GM21381 (cell line): ENCODE data around the gene CSRNP2.

Source experiments
- ATAC-seq: cut with Tn5 transposase; IDR thresholded peaks from one replicate; pipeline ENCODE4 v1.9.1; 2021; ENCODE audit warnings: mild to moderate bottlenecking, moderate library complexity; ENCODE audit not compliant: unreplicated experiment

Gene CSRNP2, protein sequence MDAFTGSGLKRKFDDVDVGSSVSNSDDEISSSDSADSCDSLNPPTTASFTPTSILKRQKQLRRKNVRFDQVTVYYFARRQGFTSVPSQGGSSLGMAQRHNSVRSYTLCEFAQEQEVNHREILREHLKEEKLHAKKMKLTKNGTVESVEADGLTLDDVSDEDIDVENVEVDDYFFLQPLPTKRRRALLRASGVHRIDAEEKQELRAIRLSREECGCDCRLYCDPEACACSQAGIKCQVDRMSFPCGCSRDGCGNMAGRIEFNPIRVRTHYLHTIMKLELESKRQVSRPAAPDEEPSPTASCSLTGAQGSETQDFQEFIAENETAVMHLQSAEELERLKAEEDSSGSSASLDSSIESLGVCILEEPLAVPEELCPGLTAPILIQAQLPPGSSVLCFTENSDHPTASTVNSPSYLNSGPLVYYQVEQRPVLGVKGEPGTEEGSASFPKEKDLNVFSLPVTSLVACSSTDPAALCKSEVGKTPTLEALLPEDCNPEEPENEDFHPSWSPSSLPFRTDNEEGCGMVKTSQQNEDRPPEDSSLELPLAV

DNA sequence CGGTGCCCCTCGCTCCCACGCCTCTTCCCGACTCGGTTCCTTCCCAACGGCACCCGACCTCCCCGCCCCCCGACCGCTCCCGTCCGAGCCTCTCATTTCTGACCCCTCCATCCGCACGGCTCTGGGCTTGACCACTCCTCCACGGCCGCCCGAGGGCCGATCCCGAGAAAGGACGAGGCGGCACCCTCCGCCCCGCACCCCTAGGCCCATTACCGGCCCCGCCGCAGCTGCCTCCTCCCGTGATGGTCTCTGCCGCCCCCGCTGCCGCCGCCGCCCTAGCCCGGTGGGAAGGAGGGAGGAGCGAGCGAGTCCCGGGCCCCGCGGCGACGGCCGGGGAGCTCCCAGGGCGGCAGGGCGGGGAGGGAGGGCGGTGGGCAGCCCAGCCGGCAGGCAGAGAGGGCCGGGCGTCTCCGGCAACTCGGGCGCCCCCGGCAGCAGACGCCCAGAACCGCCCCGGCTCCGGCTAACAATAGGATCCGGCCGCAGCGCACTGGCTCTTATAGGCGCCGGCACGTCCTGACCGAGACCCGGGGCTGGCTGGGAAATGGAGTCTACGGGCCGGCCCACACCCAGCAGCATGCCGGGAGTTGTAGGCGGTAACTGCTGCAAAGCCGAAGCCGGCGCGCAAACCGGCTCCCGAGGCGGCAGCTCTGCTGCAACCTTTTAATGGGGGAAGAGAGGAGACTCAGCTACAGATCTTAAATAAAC lies at the start of gene CSRNP2:
CSRNP2 (minus strand) TSS at position 471 of the 708 bp plus-strand sequence. CDS start 7,035 bp downstream, outside the sequence.
- ATAC-seq = peak; percentile 98

DNA sequence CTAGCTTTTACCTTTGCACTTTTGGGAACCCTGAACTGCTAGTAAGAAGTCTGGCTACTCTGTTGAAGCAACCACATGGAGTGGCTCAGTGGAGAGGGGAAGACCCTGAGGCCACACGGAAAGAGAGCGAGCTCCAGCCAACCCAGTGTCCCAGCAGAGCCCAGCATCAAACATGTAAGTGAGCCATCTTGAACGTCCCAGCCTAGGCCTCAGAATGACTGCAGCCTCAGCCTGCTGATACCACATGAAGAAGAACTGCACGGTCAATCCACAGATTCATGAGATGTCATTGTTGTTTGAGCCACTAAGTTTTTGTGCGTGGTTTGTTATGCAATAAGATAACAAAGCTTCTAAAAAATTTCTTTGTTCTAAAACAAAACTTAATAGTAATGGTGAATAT lies 49.3 kb upstream of the CSRNP2 start:
- ATAC-seq = no peak

DNA sequence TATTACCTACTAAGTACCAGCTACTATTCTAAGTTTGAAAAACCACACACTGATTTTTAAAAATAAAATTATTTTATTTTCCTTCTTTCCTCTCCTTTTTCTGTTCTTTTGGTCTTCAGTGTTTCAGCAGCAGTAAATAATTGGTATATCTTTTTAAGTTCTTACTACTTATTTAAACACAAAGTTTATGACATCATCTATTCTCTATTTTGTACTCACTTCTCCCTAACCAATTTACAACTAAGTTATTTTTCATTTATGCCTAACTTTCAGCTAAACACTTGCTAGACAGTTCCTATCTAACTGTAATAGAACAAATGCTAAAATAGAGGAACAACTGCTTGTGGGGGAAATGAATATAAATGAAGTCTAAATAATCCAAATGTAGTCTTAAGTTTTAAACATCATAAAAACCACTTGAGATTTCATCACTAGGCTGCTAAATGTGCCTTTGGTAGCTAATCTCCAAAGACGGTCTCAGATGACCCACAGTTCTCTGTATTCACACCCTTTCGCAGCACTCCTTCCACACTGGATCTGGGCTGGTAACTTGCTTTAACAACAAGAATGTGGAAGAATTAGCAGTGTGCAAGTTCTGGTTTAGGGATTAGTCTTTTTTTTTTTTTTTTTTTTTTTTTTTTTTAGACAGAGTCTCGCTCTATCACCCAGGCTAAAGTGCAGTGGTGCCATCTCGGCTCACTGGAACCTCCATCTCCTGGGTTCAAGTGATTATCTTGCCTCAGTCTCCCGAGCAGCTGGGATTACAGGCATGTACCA lies 48.5 kb upstream of the CSRNP2 start:
- no peak for ATAC-seq

DNA sequence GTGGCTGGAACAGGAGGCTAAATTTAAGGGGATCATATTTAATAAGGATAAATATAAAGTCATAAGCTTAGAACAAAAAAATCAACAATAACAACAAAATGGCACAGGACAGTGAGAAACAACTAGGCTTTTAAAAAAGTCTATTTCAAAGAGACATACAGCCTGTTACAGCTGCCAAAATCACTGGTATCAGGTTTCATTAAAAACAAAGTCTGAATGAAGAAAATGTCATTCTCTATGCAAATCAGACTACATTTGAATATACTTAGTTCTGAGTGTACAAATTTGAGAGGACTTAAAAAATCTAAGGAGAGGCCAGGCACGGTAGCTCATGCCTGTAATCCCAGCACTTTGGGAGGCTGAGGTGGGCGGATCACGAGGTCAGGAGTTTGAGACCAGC lies 45.5 kb upstream of the CSRNP2 start:
- ATAC-seq = no peak

DNA sequence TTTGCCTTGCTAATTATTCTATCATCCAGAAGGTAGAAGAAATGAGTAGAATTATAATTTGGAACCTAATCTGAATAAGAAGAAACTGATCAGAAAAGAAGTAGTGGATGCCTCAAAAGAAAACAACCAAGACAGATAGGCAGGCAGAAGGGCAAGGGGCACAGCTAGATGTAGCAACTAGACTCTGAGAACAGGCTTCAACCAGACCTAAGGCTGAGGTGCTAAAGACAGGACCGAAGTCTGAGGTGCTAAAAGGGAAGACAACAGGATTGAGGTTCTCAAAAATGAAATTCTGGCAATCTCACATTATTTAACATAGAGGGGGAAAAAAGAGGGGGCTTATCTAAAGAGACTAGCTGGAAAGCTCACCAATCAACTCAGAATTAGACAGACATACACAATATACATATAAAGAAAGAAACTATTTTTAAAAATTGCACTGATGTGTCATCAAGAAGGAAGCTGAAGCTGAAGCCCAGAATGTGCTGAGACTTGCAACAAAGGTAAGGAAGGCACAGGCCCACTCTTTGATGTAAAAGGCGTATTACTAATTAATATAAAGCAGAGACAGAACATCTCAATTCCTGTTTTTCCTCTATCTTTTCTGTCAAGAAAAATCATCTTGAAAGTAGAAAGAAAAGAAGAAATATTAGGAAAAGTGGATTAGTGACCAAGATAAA lies 43.8 kb upstream of the CSRNP2 start:
- no peak for ATAC-seq

DNA sequence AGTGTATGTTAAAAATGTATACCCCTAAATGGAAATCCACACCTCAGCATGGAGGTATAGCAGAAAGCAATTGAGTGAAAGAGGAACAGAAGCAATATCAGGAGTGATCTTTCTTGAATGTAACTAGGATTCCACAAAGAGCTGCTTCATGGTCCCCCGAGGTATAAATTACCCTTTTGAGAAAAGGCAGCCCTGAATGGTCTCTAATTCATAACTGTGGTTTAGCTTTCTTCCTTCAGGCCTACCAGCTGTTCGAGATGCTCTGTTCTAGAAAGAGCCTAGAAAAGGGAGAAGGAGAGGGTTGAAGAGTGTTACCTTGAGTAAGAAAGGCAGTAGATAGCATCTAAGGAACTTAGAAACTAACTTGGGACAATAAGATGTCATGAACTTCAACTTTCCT lies 42.9 kb upstream of the CSRNP2 start:
- no peak for ATAC-seq

DNA sequence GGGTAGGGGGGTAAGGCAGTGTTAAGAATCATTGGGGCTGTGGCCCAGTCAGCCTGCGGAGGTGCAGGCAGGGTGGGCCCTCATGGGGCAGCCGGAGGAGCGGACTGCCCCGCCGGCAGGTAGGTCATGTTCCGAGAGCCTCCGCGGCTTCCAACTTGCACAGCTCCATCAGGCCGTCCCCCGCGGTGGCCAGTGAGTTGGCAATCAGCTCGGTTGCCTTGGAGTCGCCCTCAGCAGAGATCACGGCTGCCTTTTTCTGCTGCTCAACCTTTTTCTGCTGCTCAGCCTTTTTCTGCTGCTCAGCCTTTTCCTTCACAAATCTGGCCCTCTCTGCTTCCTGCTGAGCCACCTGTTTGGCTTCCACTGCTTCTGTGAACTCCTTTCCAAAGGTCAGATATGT lies 41.1 kb upstream of the CSRNP2 start:
- ATAC-seq = no peak

DNA sequence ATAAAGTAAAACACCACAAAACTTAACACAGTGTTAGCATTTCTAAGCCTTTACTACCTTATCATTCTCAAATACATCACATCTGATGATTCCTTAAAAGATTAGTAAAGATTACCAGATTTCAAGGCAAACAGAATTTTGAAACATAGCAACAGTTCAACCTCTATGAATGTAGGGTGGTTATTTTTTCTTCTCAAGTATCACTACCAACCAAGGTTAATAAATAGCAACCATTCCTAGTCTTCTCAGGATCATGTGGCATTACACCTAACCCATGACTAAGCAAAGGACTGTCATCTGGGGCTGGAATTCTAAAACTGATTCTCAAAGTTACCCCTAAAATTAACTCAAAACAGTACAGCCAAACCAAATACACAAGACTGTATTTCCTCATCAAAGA lies 39.4 kb upstream of the CSRNP2 start:
- ATAC-seq = no peak

DNA sequence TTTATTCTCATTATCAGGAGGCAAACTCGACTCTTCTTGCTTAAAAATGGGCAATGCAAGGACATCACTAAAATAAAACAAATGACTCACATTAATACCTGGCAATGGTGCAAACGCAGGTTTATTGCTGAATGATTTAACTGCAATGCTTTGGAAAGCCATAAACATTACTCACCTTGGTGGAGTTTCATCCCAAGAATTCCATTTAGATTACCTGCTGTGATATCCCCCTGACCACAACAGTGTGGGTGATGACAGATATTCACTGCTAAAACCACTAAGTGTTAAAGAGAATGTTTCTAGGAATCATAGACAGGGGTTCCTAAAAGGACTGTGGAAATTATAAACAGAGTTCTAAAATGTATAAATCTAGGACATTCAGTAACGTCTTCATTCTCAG lies 35.3 kb upstream of the CSRNP2 start:
- ATAC-seq = no peak

DNA sequence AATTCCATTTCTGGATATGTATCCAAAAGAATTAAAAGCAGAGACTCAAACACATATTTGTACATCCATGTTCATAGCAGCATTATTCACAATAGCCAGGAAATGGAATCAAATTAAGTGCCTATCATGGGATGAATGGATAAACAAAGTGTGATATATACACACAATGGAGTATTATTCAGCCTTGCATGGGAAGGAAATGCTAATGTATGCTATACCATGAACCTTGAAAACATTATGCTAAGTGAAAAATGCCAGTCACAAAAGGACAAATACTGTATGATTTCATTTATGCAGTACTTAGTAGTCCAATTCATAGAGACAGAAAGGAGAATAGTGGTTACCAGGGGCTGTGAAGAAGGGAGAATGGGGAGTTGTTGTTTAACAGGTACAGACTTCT lies 32.1 kb upstream of the CSRNP2 start:
- ATAC-seq = no peak

DNA sequence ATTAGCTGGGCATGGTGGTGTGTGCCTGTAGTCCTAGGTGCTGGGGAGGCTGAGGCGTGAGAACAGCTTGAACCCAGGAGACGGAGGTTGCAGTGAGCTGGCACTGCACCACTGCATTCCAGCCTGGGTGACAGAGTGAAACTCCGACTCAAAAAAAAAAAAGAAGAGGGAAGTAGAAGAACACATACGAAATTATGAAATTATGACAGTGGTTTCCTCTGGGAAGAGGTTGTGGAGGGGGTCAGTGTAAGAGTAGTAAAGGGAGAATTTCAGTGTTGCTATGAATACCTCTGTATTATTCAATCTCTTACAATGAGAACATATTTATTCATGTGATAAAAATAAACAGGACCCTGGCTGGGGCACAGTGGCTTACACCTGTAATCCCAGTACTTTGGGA lies 24.7 kb upstream of the CSRNP2 start:
- ATAC-seq = no peak

DNA sequence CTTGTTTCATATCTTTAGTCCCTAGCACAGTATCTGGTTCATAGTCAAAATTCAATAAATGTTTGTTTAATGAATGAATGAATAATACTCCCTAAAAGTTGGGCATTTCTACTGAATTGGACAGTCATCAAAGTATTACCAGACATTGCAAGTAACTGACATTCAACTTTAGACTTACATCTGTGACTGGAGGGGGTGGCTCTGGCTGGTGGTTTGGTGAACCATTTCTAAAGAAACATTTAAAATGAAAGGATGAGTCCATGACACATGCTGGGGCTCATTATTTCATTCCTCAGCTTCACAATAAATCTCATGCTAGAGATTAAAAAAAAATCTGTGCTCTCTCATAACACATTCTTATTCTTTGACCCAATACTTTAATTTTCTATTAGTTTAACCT lies 20.6 kb upstream of the CSRNP2 start:
- no peak for ATAC-seq

DNA sequence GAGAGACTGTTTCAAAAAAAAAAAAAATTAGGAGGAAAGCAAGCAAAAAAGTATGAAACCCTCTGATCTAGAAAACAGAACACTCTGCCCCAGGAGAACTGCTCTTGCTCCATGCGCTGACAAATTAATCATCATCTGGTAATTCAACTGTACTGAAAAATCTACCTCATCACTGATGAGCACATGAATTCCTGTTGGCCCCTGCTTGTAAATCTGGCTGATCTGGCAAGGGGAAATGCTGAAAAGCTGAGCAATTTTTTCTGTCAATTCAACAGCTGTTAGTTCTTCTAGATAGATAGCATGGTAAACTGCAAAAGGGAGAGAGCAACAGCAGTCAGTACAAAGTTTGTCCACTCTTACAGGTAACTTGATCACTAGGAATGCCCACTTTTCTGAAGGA lies 15.2 kb upstream of the CSRNP2 start:
- ATAC-seq = no peak

DNA sequence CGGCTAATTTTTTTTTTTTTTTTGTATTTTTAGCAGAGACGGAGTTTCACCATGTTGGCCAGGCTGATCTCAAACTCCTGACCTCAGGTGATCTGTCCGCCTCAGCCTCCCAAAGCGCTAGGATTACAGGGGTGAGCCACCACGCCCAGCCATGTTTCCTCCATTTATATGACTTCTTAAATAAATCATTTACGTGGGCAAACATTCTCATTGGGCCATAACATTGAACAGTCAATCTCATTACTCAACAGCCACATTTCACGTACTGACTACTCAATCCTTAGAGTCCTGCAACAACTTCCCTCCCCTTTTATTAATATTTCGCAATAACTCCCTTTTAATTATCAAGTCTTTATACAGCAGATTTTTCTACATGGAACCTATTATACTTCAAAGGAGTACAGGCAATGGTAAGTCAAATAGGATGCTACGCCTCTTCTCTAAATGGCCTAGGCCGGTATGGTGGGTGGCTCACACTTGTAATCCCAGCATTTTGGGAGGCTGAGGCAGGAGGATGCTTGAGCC lies 7.4 kb upstream of the CSRNP2 start:
- no peak for ATAC-seq

DNA sequence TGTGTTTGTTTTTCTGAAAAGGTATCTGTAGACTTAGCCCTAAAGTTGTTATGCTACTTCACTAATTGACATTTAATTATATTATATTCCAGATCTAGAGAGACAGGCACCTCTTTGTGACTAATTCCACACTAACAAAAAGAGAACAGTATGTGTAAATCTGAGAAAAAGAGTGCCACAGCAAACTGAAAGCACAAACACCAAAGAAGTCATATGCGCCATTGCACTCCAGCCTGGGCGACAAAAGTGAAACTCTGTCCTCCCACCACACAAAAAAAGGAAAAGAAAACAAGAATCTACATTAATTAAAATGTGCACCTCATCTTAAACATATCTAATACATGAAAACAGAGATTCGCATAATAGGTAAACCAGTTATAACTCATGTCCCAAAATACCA lies 4.4 kb upstream of the CSRNP2 start:
- no peak for ATAC-seq

DNA sequence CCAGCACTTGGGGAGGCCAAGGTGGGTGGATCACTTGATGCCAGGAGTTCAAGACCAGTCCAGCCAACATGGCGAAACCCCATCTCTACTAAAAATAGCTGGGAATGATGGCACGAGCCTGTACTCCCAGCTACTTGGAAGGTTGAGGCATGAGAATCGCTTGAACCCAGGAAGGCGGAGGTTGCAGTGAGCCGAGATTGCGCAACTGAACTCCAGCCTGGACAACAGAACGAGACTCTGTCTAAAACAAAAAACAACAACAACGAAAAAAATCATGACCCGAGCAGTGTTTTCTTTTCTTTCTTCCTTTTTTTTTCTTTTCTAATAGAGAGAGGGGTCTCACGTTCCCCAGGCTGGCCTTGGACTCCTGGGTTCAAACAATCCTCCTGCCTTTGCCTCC lies 3.5 kb upstream of the CSRNP2 start:
- no peak for ATAC-seq

DNA sequence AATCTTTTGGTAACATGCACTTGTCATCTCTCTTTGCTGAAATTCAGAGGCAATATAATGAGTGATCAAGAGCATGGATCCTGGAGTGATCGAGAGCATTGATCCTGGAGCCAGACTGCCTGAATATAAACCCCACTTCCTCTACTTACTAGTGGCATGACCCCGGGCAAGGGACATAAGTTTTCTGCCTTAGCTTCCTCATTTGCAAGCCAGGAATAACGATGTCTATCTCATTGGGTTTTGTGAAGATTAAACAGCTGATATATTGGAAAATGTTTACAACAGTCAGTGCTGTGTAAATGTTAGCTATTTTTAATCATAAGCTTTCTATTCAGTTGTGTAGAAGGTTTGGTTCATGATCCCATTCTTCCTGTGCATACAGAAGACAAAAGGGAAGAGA lies 2.4 kb upstream of the CSRNP2 start:
- ATAC-seq = no peak

DNA sequence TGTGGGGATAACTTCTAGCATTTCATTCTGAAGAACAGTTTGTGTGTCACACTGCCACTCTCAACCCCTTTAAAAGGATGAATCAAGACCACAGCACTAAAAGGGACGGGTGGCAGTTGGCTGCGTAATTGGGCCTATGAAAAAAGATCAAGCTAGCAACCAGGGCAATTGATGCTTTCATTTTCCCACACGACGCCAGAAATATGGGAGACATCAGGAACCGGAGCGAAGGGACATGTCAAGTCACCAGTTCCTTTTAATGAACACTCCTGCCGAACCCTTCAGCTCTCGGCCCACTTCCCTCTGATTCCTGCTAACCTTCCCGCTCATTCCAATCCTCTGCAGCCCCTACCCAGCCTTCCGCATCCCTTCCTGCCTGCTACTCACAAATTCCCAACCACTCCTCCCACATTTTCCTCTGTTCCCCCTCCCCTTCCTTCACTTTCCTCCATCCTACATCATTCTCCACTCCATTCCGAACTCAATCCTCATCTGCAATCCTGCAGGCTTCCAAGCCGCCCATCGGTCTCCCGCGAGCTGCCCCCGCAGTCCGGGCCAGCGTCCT lies 753 bp downstream of the CSRNP2 start:
- no peak for ATAC-seq

DNA sequence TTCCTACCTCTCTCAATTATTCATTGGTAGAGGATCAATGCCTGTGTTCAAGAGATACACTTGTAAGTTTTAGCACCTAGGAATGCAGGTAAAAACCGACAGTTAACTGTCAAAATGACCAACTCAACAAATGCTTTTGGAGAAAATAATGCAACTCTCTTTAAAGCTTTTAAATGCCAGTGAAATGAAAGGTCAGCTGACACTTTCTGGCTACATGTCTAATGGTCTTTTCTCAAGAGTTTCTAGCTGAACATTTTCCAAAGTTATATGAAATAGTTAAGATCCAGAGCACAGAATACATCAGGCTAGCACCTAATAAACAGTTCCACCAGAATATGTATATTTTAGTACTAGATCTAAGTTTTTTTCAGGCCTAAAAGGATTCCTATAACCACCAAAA lies 2.0 kb downstream of the CSRNP2 start:
- no peak for ATAC-seq

DNA sequence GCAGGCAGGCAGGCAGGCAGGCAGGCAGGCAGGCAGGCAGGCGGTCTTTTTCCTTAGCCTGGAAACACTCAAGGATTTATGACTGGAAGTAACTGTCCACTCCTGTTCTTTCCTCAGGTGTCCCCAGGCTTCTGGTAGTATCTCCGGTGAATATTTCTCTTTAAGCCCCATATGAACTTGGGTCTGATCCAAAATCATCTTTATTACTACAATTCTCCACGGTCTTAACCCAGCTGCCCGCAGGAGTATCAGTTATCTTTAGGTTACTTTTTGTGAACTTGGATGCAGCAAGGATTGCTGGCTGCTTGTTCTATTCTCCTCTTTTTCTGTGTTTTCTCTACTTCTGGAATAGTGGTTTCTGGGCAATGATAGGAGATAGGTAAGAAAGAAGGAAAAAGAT lies 3.3 kb downstream of the CSRNP2 start:
- ATAC-seq = no peak
